ENCODE data around the gene HOXD13. TPM values are rescaled to one million over a fixed set of nuclear protein-coding genes. Genes with fewer than 3 reads are reported as not detected.

HOXD13 gene
- total and polyA plus RNA-seq, 2 of the 8 experiments (the other 6 are each of a cell fraction or from before 2014, with no cell fraction given): not detected

DNA sequence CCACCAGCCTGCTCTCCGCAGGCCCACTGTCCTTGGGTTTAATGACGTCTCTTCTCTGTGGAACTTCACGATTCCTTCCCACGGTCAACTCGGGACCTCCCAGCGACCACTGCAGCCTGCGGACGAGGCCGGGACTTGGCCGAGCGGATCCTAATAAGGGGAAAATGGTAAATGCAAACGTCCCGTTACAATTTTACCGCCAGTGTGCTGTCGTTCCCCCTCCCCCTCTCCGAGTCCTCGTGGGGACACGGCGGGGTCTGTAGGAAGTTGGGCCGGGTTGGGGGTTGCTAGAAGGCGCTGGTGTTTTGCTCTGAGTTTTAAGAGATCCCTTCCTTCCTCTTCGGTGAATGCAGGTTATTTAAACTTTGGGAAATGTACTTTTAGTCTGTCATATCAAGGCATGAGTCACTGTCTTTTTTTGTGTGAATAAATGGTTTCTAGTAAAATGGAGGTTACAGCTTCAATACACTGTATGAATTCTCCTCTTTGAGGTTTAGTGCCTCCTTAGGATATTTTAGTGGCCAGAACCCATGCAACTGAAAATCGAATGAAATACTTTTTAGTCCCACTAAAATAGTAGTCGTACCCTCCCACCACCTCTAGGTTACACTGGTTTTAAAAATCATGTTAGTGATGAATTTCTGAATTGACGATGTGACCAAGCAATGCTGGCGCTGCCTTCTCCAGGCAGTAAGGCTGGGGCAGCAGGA, 16.8 kb downstream of the HOXD13 start:
- H4K8ac ChIP-seq (ENCODE audit: extremely low read depth, insufficient read depth, low read length): no peak overlapping the region
- H3K9ac ChIP-seq (replicated peaks in 1 of 4; ENCODE audit: extremely low read depth in 1 of 4, low read depth in 3 of 4, low read length in 3 of 4): no peak overlapping the region
- DNase-seq (ENCODE audit: low read depth in 1 of 2, low spot score in 2 of 2) (peak in 1 of 2 experiments; percentile 45), FAIRE-seq (no peak)
- no peak overlapping the region for H3K4me3 ChIP-seq (ENCODE audit: extremely low read depth in 1 of 4, insufficient read depth in 2 of 4, low read depth in 3 of 4, low read length in 4 of 4)
- CTCF ChIA-PET (ENCODE audit: partially characterized antibody): interaction anchor here (1.3 to 5.4 kb wide), 9 partner anchors 13 to 32 kb away, joined by 4 to 42 read pairs (median 13); partner anchors contain the start of genes EVX2 and HOXD9
- H3K27ac ChIP-seq (ENCODE audit: low read depth, low read length): no peak overlapping the region
- H4K5ac ChIP-seq (ENCODE audit: insufficient read length, low read depth, low read length): no peak overlapping the region
- H3K18ac ChIP-seq (ENCODE audit: extremely low read depth, low read length): no peak overlapping the region
- H3K79me1 ChIP-seq (ENCODE audit: low read depth, low read length): no peaks in the 10 kb centered on the region
- no peak overlapping the region for H3K14ac ChIP-seq (ENCODE audit: insufficient read length)
- H2BK5ac ChIP-seq (ENCODE audit: low read depth, low read length): no peak overlapping the region
- no peak overlapping the region for H3K23ac ChIP-seq (ENCODE audit: insufficient read length)
- POLR2A ChIA-PET (ENCODE audit: partially characterized antibody): no interaction called here
- H2BK12ac ChIP-seq (ENCODE audit: low read depth, low read length): no peak overlapping the region
- no peak overlapping the region for H2AK5ac ChIP-seq (ENCODE audit: low read depth, low read length)
- H2AFZ ChIP-seq (ENCODE audit: low read length): no peak overlapping the region
- no peaks in the 10 kb centered on the region for H3K9me3 ChIP-seq (ENCODE audit: insufficient read depth in 2 of 2, low read depth in 1 of 2, low read length in 1 of 2)
- H2BK15ac ChIP-seq (ENCODE audit: low read length): no peak overlapping the region
- WGBS, 2 experiments (ENCODE audit: extremely low coverage in 1 of 2, insufficient coverage in 1 of 2, insufficient read length in 1 of 2, insufficient replicate concordance in 2 of 2, low coverage in 1 of 2, low lambda C conversion rate in 2 of 2, missing lambda C conversion rate in 1 of 2): 15% methylated on average over 26 of the region's 26 CpGs; no CpG with 5 or more reads in 1 of the 2 experiments
- no peak overlapping the region for H3K56ac ChIP-seq (replicated peaks; ENCODE audit: insufficient read length, low read depth, low read length)
- H2BK20ac ChIP-seq (ENCODE audit: low read length): no peak overlapping the region
- peaks cover 17 to 38% of the 10 kb centered on the region in 2 experiments for H4K20me1 ChIP-seq (replicated peaks in 1 of 2; ENCODE audit: control insufficient read depth in 1 of 2, insufficient read depth in 2 of 2, low read length in 2 of 2)
- no peaks in the 10 kb centered on the region for H3K79me2 ChIP-seq (ENCODE audit: control insufficient read depth in 1 of 2, insufficient read depth in 2 of 2, low read length in 2 of 2)
- no peak overlapping the region for H4K91ac ChIP-seq (replicated peaks; ENCODE audit: insufficient read length, low read length)
- H2BK120ac ChIP-seq (replicated peaks; ENCODE audit: low read depth, low read length): no peak overlapping the region
- H3K27me3 ChIP-seq (replicated peaks in 1 of 4; ENCODE audit: control insufficient read depth in 3 of 4, extremely low read depth in 1 of 4, insufficient read depth in 3 of 4, low read length in 3 of 4): peaks cover 98 to 99% (median 98%) of the 10 kb centered on the region in 4 experiments
- peaks cover 0 to 8% (median 0%) of the 10 kb centered on the region in 4 experiments; a peak in 1 of 8 replicates for H3K36me3 ChIP-seq (ENCODE audit: control insufficient read depth in 2 of 4, insufficient read depth in 4 of 4, low read length in 3 of 4)
- no peak overlapping the region for H3K4me2 ChIP-seq (ENCODE audit: insufficient read depth in 1 of 2, low read depth in 2 of 2, low read length in 2 of 2)
- peaks cover 0 to 20% (median 9%) of the 10 kb centered on the region in 4 experiments; a peak in 5 of 7 replicates for H3K4me1 ChIP-seq (replicated peaks in 1 of 4; ENCODE audit: control insufficient read depth in 3 of 4, insufficient read depth in 4 of 4, low read length in 3 of 4)
- 0 out of 2 replicates have a peak, but pooled peaks cover 2% of the 10 kb centered on the region for H3K23me2 ChIP-seq (ENCODE audit: low read depth, low read length)
- H3K4ac ChIP-seq (replicated peaks; ENCODE audit: insufficient read length, low read depth, low read length): no peak overlapping the region
- TF ChIP-seq GTF2F1 (IDR thresholded peaks at IDR 0.05; ENCODE audit: borderline replicate concordance, low read depth, low read length) (no peak), CTBP2 (IDR thresholded peaks at IDR 0.05; ENCODE audit: borderline replicate concordance, insufficient read depth, insufficient read length, low read length) (peak; percentile 38), RNF2 (IDR thresholded peaks at IDR 0.05; ENCODE audit: borderline replicate concordance, low read depth, low read length, missing control alignments, poor library complexity, severe bottlenecking) (peak; percentile 97), CBX8 (IDR thresholded peaks at IDR 0.05; ENCODE audit: borderline replicate concordance, low read depth, low read length) (peak; percentile 97; the same call in 1 of the 2 replicates)

Measured in H1 (cell line).